GM13977 (cell line): ENCODE measurements around the gene CSNK1A1L.

Experiments used
- DNase-seq: peaks from one replicate; pipeline ENCODE4 v3.0.0; 2012; ENCODE audit warnings: low spot score
- in situ Hi-C: fragments of 300-500 bp; cut with MboI; formaldehyde crosslinking; loops from one replicate; pipeline ENCODE4 v1.12.0; 2022; ENCODE audit warnings: low sequenced_read_pairs, low pct_unique_long_range_greater_than_20kb, mixed read lengths, inconsistent platforms; ENCODE audit not compliant: unreplicated experiment
- TF ChIP-seq, protein P1 (sequence below): IDR thresholded peaks from 2 replicates; pipeline ENCODE4 v1.5.1; 2012; ENCODE audit warnings: mild to moderate bottlenecking, control low read depth; ENCODE audit not compliant: insufficient read depth; ENCODE audit errors: extremely low read depth, missing control alignments

Gene CSNK1A1L

GRCh38 chr13:37139356-37139755 lies 33.9 kb upstream of the CSNK1A1L start:
- TF ChIP-seq, protein P1, sequence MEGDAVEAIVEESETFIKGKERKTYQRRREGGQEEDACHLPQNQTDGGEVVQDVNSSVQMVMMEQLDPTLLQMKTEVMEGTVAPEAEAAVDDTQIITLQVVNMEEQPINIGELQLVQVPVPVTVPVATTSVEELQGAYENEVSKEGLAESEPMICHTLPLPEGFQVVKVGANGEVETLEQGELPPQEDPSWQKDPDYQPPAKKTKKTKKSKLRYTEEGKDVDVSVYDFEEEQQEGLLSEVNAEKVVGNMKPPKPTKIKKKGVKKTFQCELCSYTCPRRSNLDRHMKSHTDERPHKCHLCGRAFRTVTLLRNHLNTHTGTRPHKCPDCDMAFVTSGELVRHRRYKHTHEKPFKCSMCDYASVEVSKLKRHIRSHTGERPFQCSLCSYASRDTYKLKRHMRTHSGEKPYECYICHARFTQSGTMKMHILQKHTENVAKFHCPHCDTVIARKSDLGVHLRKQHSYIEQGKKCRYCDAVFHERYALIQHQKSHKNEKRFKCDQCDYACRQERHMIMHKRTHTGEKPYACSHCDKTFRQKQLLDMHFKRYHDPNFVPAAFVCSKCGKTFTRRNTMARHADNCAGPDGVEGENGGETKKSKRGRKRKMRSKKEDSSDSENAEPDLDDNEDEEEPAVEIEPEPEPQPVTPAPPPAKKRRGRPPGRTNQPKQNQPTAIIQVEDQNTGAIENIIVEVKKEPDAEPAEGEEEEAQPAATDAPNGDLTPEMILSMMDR, result no peak
- no peak for DNase-seq
- in situ Hi-C loops, result no loop called here

GRCh38 chr13:37138926-37139325 lies 33.5 kb upstream of the CSNK1A1L start:
- no peak for DNase-seq
- in situ Hi-C loops, result no loop called here
- TF ChIP-seq, protein P1, result no peak

GRCh38 chr13:37138169-37138568 lies 32.7 kb upstream of the CSNK1A1L start:
- in situ Hi-C loops, result no loop called here
- TF ChIP-seq, protein P1, result no peak
- DNase-seq, result no peak

DNA sequence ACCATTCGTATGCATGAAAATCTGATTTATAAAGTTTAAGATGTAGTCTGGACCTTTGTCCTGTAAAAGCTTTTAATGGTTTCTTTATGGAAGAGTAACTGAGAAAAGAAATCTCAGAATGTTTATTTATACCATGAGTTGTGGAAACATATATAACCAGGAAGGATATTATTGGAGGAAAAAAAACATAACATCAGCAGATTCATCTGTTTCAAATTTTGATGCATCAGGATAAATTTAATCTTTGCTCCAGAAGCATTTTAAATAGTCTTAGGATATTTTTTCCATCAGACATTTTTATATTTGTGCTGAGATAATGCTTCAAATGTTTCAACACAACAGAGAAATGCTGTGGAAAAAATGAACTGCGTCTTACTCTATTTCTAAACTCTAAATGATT lies 31.2 kb upstream of the CSNK1A1L start:
- no peak for DNase-seq
- TF ChIP-seq, protein P1, result no peak
- in situ Hi-C loops, result no loop called here

- TF ChIP-seq, protein P1, result no peak
- no peak for DNase-seq
- in situ Hi-C loops, result no loop called here
Measured at GRCh38 chr13:37136187-37136586, 30.7 kb upstream of the CSNK1A1L start.

DNA sequence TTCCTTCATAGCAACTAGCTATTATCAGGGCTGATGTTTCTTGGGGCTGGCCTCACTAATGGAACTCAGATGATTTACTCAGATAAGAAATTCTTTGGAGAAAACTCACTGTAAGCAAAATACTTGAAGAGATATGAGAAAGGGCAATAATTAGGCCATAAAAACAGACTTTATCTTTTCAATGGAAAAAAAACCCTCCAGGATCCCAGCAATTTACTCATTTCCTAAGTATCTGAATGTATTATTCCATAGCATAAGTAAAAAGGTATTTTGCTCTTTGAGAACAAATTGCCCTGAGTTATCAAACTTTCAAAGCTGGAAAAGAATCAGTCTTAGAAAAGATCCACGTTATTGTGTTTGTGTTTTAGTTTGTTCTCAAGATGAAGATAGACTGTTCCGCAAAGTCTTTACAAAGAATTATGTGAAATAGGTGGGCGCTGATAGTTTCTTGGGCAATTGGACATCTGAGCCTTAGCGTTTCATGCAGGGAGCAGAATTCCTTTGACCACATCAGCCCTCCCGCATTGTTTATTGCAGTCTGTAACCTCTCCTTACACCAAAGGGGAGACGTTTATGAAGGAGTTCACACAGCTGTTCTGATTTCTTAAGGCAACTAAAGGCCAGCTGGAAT lies 29.1 kb upstream of the CSNK1A1L start:
- TF ChIP-seq, protein P1, result no peak
- DNase-seq, result no peak
- in situ Hi-C loops, result no loop called here

DNA sequence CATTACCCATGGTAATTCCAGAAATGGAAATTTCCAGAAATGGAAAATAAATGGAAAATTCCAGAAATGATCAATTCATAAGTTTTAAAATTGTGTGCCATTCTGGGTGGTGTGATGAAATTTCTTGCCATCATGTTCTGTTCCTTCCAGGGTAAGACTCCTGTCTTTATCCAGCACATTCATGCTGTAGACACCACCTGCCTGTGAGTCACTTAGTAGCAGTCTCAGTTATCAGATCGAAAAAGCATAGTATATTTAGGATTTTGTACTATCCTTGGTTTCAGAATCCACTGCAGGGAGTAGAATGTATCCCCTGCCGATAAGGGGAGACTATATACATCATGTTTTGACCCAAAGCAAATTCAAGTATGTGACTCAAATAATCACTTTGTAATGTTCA lies 26.7 kb upstream of the CSNK1A1L start:
- in situ Hi-C loops, result no loop called here
- DNase-seq, result no peak
- TF ChIP-seq, protein P1, result no peak
